Chondrocyte (in vitro differentiated cells): ENCODE measurements around the gene STK10. TPM values are rescaled to one million over a fixed set of nuclear protein-coding genes. Genes with fewer than 3 reads are reported as not detected.

ENCODE experiments used
- DNase-seq: peaks from one replicate; pipeline ENCODE4 v3.0.0; 2021; ENCODE audit warnings: mixed read lengths, low spot score
- H3K27ac Mint-ChIP-seq: one replicate; pipeline ENCODE4 v1.8.0; 2021; ENCODE audit warnings: mild to moderate bottlenecking, moderate library complexity, mixed read lengths; ENCODE audit not compliant: unreplicated experiment
- H3K27me3 Mint-ChIP-seq: 2 replicates; pipeline ENCODE4 v1.8.0; 2021; ENCODE audit warnings: low read depth, mixed read lengths
- H3K36me3 Mint-ChIP-seq: 2 replicates; pipeline ENCODE4 v1.8.0; 2021; ENCODE audit warnings: low read depth, mixed read lengths
- H3K4me1 Mint-ChIP-seq: 2 replicates; pipeline ENCODE4 v1.8.0; 2021; ENCODE audit warnings: low read depth, mild to moderate bottlenecking, mixed read lengths
- H3K4me3 Mint-ChIP-seq: one replicate; pipeline ENCODE4 v1.8.0; 2021; ENCODE audit warnings: mild to moderate bottlenecking, moderate library complexity, mixed read lengths; ENCODE audit not compliant: unreplicated experiment
- H3K9me3 Mint-ChIP-seq: 2 replicates; pipeline ENCODE4 v1.8.0; 2021; ENCODE audit warnings: low read depth, mixed read lengths
- CTCF ChIP-seq: fragments of 200-600 bp; sonication (generic); IDR thresholded peaks from 2 replicates; pipeline ENCODE4 v1.5.0; 2021; ENCODE audit warnings: antibody characterized with exemption, mild to moderate bottlenecking, moderate library complexity
- total RNA-seq: library from RNA; stranded (reverse); gene quantifications from 3 replicates; pipeline ENCODE4 v1.2.1, GENCODE V29; 2021

Gene STK10
- total RNA-seq, 1 donor from 2014 or later = 45.9 TPM

- Mint-ChIP-seq H3K27me3 (no peaks in the 10 kb centered on the region), H3K4me3 (no peak overlapping the region), H3K36me3 (no peaks in the 10 kb centered on the region), H3K27ac (no peak overlapping the region), H3K9me3 (no peaks in the 10 kb centered on the region), H3K4me1 (peaks cover 55% of the 10 kb centered on the region)
- no peak for TF ChIP-seq CTCF
- DNase-seq = no peak
These were observed 5.7 kb downstream of the STK10 start for GRCh38 chr5:172182291-172182690.

- no peak overlapping the region for H3K27ac Mint-ChIP-seq
- peaks cover 47% of the 10 kb centered on the region for H3K4me1 Mint-ChIP-seq
- H3K27me3 Mint-ChIP-seq = no peaks in the 10 kb centered on the region
- DNase-seq = peak; percentile 36
- H3K4me3 Mint-ChIP-seq = no peak overlapping the region
- no peak for TF ChIP-seq CTCF
- H3K9me3 Mint-ChIP-seq = no peaks in the 10 kb centered on the region
- H3K36me3 Mint-ChIP-seq = no peaks in the 10 kb centered on the region
These were observed 7.1 kb downstream of the STK10 start for GRCh38 chr5:172180936-172181335.

- peak overlapping the region; percentile 89 for H3K27ac Mint-ChIP-seq
- H3K27me3 Mint-ChIP-seq = no peaks in the 10 kb centered on the region
- peaks cover 51% of the 10 kb centered on the region for H3K4me1 Mint-ChIP-seq
- no peaks in the 10 kb centered on the region for H3K9me3 Mint-ChIP-seq
- H3K4me3 Mint-ChIP-seq = peak overlapping the region; percentile 49
- no peak for DNase-seq
- H3K36me3 Mint-ChIP-seq = no peaks in the 10 kb centered on the region
- no peak for TF ChIP-seq CTCF
These were observed 8.7 kb downstream of the STK10 start for GRCh38 chr5:172178991-172179989.

- peak overlapping the region; percentile 39 for H3K27ac Mint-ChIP-seq
- no peak overlapping the region for H3K4me3 Mint-ChIP-seq
- no peak for DNase-seq
- no peaks in the 10 kb centered on the region for H3K36me3 Mint-ChIP-seq
- H3K4me1 Mint-ChIP-seq = peaks cover 59% of the 10 kb centered on the region
- H3K27me3 Mint-ChIP-seq = no peaks in the 10 kb centered on the region
- H3K9me3 Mint-ChIP-seq = no peaks in the 10 kb centered on the region
- TF ChIP-seq CTCF = no peak
These were observed 9.6 kb downstream of the STK10 start for GRCh38 chr5:172178301-172178987.

- Mint-ChIP-seq H3K9me3 (no peaks in the 10 kb centered on the region), H3K27me3 (no peaks in the 10 kb centered on the region), H3K4me1 (peaks cover 64% of the 10 kb centered on the region), H3K4me3 (no peak overlapping the region), H3K27ac (no peak overlapping the region), H3K36me3 (no peaks in the 10 kb centered on the region)
- TF ChIP-seq CTCF = no peak
- no peak for DNase-seq
These were observed 10.8 kb downstream of the STK10 start for GRCh38 chr5:172177176-172177575.
